ENCODE measurements around the gene NUDT4. TPM values are rescaled to one million over a fixed set of nuclear protein-coding genes. Genes with fewer than 3 reads are reported as not detected.
"Not testable (repeated sequence)": the region's sequence is repeated elsewhere in the genome, so short reads cannot be mapped to it uniquely, and the experiment has no call there.

Gene NUDT4
- total RNA-seq, 1 experiment from 2014 or later, result 51.0 TPM

DNA sequence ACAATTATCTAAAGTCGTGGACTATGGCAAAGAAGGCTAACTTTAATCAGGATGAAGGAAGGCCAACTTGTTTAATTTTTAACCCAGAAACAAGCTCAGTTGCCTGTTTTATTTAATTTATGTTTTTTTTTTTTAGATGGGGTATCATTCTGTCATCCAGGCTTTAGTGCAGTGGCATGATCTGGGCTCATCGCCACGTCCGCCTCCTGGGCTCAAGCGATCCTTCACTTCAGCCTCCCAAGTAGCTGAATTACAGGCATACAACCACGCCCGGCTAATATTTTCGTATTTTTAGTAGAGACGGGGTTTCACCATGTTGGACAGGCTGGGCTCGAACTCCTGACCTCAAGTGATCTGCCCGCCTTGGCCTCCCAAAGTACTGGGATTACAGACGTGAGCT lies 19.7 kb downstream of the NUDT4 start:
- TF ChIP-seq, protein P1, sequence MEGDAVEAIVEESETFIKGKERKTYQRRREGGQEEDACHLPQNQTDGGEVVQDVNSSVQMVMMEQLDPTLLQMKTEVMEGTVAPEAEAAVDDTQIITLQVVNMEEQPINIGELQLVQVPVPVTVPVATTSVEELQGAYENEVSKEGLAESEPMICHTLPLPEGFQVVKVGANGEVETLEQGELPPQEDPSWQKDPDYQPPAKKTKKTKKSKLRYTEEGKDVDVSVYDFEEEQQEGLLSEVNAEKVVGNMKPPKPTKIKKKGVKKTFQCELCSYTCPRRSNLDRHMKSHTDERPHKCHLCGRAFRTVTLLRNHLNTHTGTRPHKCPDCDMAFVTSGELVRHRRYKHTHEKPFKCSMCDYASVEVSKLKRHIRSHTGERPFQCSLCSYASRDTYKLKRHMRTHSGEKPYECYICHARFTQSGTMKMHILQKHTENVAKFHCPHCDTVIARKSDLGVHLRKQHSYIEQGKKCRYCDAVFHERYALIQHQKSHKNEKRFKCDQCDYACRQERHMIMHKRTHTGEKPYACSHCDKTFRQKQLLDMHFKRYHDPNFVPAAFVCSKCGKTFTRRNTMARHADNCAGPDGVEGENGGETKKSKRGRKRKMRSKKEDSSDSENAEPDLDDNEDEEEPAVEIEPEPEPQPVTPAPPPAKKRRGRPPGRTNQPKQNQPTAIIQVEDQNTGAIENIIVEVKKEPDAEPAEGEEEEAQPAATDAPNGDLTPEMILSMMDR (conservative IDR thresholded peaks at IDR 0.05), result no peak
- TF ChIP-seq EZH2 (IDR thresholded peaks at IDR 0.05; ENCODE audit: low read depth), result no peak
- ChIA-PET POLR2A (ENCODE audit: unreplicated experiment) (no interaction called here), CTCF (interaction anchor here (0.6 to 1.6 kb wide), 5 partner anchors 22 to 704 kb away, joined by 3 to 12 read pairs (median 4); no protein-coding TSS in a partner anchor)
- Histone ChIP-seq H2AFZ (no peak overlapping the region), H3K4me1 (replicated peaks; ENCODE audit: insufficient read depth) (no peaks in the 10 kb centered on the region), H3F3A (ENCODE audit: insufficient read depth, low read depth) (peaks cover 21% of the 10 kb centered on the region; the same call in 1 of the 2 replicates), H3K4me3 (no peak overlapping the region), H3K36me3 (ENCODE audit: low read depth) (peaks cover 18% of the 10 kb centered on the region), H3K9me2 (ENCODE audit: insufficient read depth) (no peaks in the 10 kb centered on the region), H3K27me3 (ENCODE audit: insufficient read depth, low read depth) (no peaks in the 10 kb centered on the region), H3K79me2 (ENCODE audit: low read depth) (peaks cover 21% of the 10 kb centered on the region), H4K20me1 (ENCODE audit: insufficient read depth) (peaks cover 15% of the 10 kb centered on the region), H3K9me3 (ENCODE audit: insufficient read depth, low read depth) (no peaks in the 10 kb centered on the region), H3K27ac (no peak overlapping the region), H3K4me2 (no peak overlapping the region)
- intact Hi-C loops (cut with micrococcal nuclease; ENCODE audit: unreplicated experiment), result loop anchor here (2.0 kb wide), 2 partner anchors 411 to 613 kb away; no protein-coding TSS in a partner anchor
- BruUV-seq (replicated peaks), result no TSS peak
- no peak for DNase-seq

DNA sequence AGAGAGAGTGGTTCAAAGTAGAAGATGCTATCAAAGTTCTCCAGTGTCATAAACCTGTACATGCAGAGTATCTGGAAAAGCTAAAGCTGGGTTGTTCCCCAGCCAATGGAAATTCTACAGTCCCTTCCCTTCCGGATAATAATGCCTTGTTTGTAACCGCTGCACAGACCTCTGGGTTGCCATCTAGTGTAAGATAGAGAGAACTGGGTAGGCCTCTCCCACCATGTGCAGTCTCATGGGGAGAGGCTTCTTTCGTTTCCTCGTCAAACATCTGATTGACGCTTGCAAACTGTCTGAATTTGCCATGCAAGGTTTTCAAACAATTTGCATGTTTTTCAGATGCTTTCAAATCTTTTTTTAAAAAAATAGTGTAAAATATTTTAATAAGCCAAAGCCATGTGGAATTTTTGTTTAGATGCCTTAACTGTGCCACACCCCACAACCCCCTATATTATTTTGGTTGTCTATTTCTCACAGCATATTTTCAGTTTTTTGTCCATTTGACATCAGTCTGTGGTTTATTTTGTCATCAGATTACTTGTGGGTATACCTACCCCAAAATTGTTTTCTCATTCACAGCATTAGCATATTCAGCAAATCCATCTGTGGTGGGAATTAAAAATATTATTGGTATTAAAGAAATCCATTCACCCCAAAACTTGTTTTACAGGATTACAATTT lies 21.6 kb downstream of the NUDT4 start:
- H3K4me3 ChIP-seq; POLR2A ChIA-PET (ENCODE audit: unreplicated experiment); H3K27me3 ChIP-seq (ENCODE audit: insufficient read depth, low read depth); H3K79me2 ChIP-seq (ENCODE audit: low read depth); H3K4me1 ChIP-seq (replicated peaks; ENCODE audit: insufficient read depth); DNase-seq; H3K9me3 ChIP-seq (ENCODE audit: insufficient read depth, low read depth); H3K4me2 ChIP-seq; H4K20me1 ChIP-seq (ENCODE audit: insufficient read depth); H3K9me2 ChIP-seq (ENCODE audit: insufficient read depth); CTCF ChIA-PET; BruUV-seq (replicated peaks); intact Hi-C loops (cut with micrococcal nuclease; ENCODE audit: unreplicated experiment); H2AFZ ChIP-seq; H3K27ac ChIP-seq: not testable (repeated sequence)
- H3K36me3 ChIP-seq (ENCODE audit: low read depth), result peaks cover 21% of the 10 kb centered on the region
- peaks cover 37% of the 10 kb centered on the region for H3F3A ChIP-seq (ENCODE audit: insufficient read depth, low read depth)

DNA sequence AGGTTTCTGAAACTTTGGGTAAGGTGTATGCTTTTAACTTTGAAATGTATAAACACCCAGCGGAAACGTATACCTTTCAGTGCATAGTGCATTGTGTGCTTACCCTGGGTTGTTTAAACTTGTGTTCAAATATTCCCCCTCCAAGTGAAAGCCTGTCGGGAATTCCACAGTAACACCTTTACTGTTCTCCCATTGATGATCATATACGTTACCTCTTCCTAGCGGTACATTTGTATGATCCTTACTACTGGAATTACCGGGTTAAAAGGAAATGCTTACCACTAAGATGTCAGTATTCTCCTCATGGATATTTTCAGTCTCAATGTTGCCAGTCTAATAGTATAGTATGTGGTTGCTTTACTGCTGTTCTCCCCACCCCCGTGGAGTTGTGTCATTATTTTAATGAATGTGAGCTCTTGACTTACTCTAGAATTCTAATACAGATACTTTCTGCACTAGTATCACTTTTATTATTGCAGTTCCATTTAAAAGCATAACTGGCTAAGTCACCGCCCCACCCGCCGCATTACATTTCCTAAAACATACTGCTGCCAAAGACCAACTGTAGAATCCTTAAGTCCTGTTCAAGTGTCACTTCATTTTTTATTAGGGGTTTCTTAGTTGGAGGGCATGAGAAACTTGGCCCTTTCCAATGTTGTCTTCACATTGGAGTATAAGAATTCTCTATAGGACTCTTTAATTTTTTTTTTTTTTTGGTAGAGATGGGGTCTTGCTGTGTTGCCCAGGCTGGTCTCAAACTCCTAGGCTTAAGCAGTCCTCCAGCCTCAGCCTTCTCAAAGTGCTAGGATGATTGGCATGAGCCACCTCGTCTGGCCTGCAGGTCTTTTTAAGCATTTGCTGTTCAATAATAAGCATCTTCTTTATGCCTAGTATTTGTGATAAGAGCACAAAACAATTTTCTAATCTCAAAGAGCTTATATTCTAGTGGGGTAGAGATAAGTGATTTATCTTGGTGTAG lies 24.9 kb downstream of the NUDT4 start:
- Histone ChIP-seq H3K36me3 (ENCODE audit: low read depth) (peaks cover 14% of the 10 kb centered on the region), H4K20me1 (ENCODE audit: insufficient read depth) (no peaks in the 10 kb centered on the region; the same call in 1 of the 2 replicates), H3K4me3 (no peak overlapping the region), H3K27me3 (ENCODE audit: insufficient read depth, low read depth) (no peaks in the 10 kb centered on the region), H3K9me2 (ENCODE audit: insufficient read depth) (no peaks in the 10 kb centered on the region), H3K79me2 (ENCODE audit: low read depth) (no peaks in the 10 kb centered on the region; the same call in 1 of the 2 replicates), H3K9me3 (ENCODE audit: insufficient read depth, low read depth) (no peaks in the 10 kb centered on the region), H3K4me2 (no peak overlapping the region), H3K27ac (no peak overlapping the region), H3K4me1 (replicated peaks; ENCODE audit: insufficient read depth) (peaks cover 14% of the 10 kb centered on the region; the same call in 1 of the 2 replicates), H2AFZ (no peak overlapping the region), H3F3A (ENCODE audit: insufficient read depth, low read depth) (peaks cover 42% of the 10 kb centered on the region)
- TF ChIP-seq EZH2 (IDR thresholded peaks at IDR 0.05; ENCODE audit: low read depth), result no peak
- TF ChIP-seq, protein P1 (conservative IDR thresholded peaks at IDR 0.05), result no peak
- no peak for DNase-seq
- POLR2A ChIA-PET (ENCODE audit: unreplicated experiment), result interaction anchor here (0.6 kb wide), 1 partner anchor 9 kb away, joined by 4 read pairs; no protein-coding TSS in a partner anchor
- CTCF ChIA-PET, result no interaction called here
- intact Hi-C loops (cut with micrococcal nuclease; ENCODE audit: unreplicated experiment), result no loop called here
- no TSS peak for BruUV-seq (replicated peaks)

Data from PC-9 (cell line).